C4-2B (cell line): ENCODE data around the gene ARHGEF25.

Experiments used
- H3K27ac ChIP-seq: fragments of 450-650 bp; 2 replicates; pipeline ENCODE4 v1.5.1; 2017
- CTCF ChIP-seq: fragments of 450-650 bp; conservative IDR thresholded peaks from 2 replicates; pipeline ENCODE4 v1.5.1; 2017; ENCODE audit warnings: mild to moderate bottlenecking
- ZFX ChIP-seq: fragments of 450-650 bp; IDR thresholded peaks from 2 replicates; pipeline ENCODE4 v1.6.1; 2017

ARHGEF25 gene

GRCh38 chr12:57610554-57611107, 604 bp upstream of the ARHGEF25 start:
- no peak for TF ChIP-seq ZFX
- no peak for TF ChIP-seq CTCF
- H3K27ac ChIP-seq = no peak overlapping the region

GRCh38 chr12:57611827-57612710, 834 bp downstream of the ARHGEF25 start:
- no peak overlapping the region for H3K27ac ChIP-seq
- TF ChIP-seq ZFX = no peak
- TF ChIP-seq CTCF = no peak

- H3K27ac ChIP-seq = no peak overlapping the region
- TF ChIP-seq CTCF (no peak), ZFX (no peak)
These were observed 1.6 kb downstream of the ARHGEF25 start for GRCh38 chr12:57612711-57613426.

- TF ChIP-seq ZFX = no peak
- no peak for TF ChIP-seq CTCF
These were observed 2.3 kb downstream of the ARHGEF25 start for GRCh38 chr12:57613427-57614109.

GRCh38 chr12:57614178-57614947, 3.1 kb downstream of the ARHGEF25 start:
- no peak for TF ChIP-seq ZFX
- TF ChIP-seq CTCF = no peak
- H3K27ac ChIP-seq = no peak overlapping the region

More at GRCh38 chr12:57613427-57614109, 2.3 kb downstream of the ARHGEF25 start:
- no peak overlapping the region for H3K27ac ChIP-seq

GRCh38 chr12:57614948-57615500, 3.8 kb downstream of the ARHGEF25 start:
- TF ChIP-seq CTCF = no peak
- no peak for TF ChIP-seq ZFX
- no peak overlapping the region for H3K27ac ChIP-seq
